H9 (cell line): Measurements from ENCODE around the gene KRTAP22-1. TPM values are rescaled to one million over a fixed set of nuclear protein-coding genes. Genes with fewer than 3 reads are reported as not detected.

ENCODE experiments used
- DNase-seq: peaks from one replicate; pipeline ENCODE4 v3.0.0-alpha.2; 2017
- H2AFZ ChIP-seq: one replicate; pipeline ENCODE4 v1.6.1; 2013; ENCODE audit warnings: mild to moderate bottlenecking, low read length, control low read depth, moderate library complexity
- H2AK5ac ChIP-seq: 2 replicates; pipeline ENCODE4 v1.6.1; 2013; ENCODE audit warnings: low read length, control low read depth, mixed read lengths; ENCODE audit not compliant: insufficient read length
- H2BK120ac ChIP-seq: one replicate; pipeline ENCODE4 v1.6.1; 2013; ENCODE audit warnings: low read depth, mild to moderate bottlenecking, low read length, control low read depth, inconsistent platforms; ENCODE audit not compliant: poor library complexity, severe bottlenecking
- H2BK12ac ChIP-seq: 2 replicates; pipeline ENCODE4 v1.6.1; 2013; ENCODE audit warnings: low read length, control low read depth, mixed read lengths, low read depth; ENCODE audit not compliant: insufficient read length
- H2BK15ac ChIP-seq: 2 replicates; pipeline ENCODE4 v1.6.1; 2013; ENCODE audit warnings: low read depth, low read length, control low read depth
- H2BK20ac ChIP-seq: one replicate; pipeline ENCODE4 v1.6.1; 2013; ENCODE audit warnings: low read depth, mild to moderate bottlenecking, low read length, control low read depth, inconsistent platforms; ENCODE audit not compliant: poor library complexity, severe bottlenecking
- H2BK5ac ChIP-seq: 2 replicates; pipeline ENCODE4 v1.6.1; 2013; ENCODE audit warnings: low read length, control low read depth, mixed read lengths; ENCODE audit not compliant: insufficient read length
- H3K14ac ChIP-seq: 2 replicates; pipeline ENCODE4 v1.6.1; 2013; ENCODE audit warnings: low read length, control low read depth; ENCODE audit not compliant: insufficient read depth
- H3K18ac ChIP-seq: 2 replicates; pipeline ENCODE4 v1.6.1; 2013; ENCODE audit warnings: low read depth, mild to moderate bottlenecking, mixed read lengths, low read length, control low read depth; ENCODE audit not compliant: insufficient read length
- H3K23ac ChIP-seq: 2 replicates; pipeline ENCODE4 v1.6.1; 2013; ENCODE audit warnings: low read length, control low read depth, mixed read lengths, low read depth; ENCODE audit not compliant: insufficient read length
- H3K23me2 ChIP-seq: 2 replicates; pipeline ENCODE4 v1.6.1; 2013; ENCODE audit warnings: low read depth, mild to moderate bottlenecking, mixed read lengths, low read length, control low read depth; ENCODE audit not compliant: insufficient read length, poor library complexity, severe bottlenecking
- H3K27ac ChIP-seq: 2 replicates; pipeline ENCODE4 v1.5.1; 2013; ENCODE audit warnings: low read length, control low read depth, mixed read lengths, low read depth; ENCODE audit not compliant: insufficient read length
- H3K27me3 ChIP-seq: 2 replicates; pipeline ENCODE4 v1.6.1; 2013; ENCODE audit warnings: low read length, control low read depth, inconsistent platforms; ENCODE audit not compliant: insufficient read depth
- H3K4ac ChIP-seq: 2 replicates; pipeline ENCODE4 v1.6.1; 2013; ENCODE audit warnings: low read depth, mild to moderate bottlenecking, control low read depth, inconsistent platforms, low read length, moderate library complexity
- H3K4me1 ChIP-seq: 2 replicates; pipeline ENCODE4 v1.6.1; 2013; ENCODE audit warnings: low read length, control low read depth, inconsistent platforms; ENCODE audit not compliant: insufficient read depth
- H3K4me2 ChIP-seq: 2 replicates; pipeline ENCODE4 v1.6.1; 2013; ENCODE audit warnings: low read length, control low read depth, mixed read lengths; ENCODE audit not compliant: insufficient read length, insufficient read depth
- H3K56ac ChIP-seq: 2 replicates; pipeline ENCODE4 v1.6.1; 2013; ENCODE audit warnings: low read depth, mild to moderate bottlenecking, mixed read lengths, low read length, control low read depth; ENCODE audit not compliant: insufficient read length
- H3K79me1 ChIP-seq: 2 replicates; pipeline ENCODE4 v1.6.1; 2013; ENCODE audit warnings: low read depth, mild to moderate bottlenecking, moderate library complexity, low read length, control low read depth, inconsistent platforms; ENCODE audit not compliant: insufficient read depth, poor library complexity, severe bottlenecking
- H3K79me2 ChIP-seq: 2 replicates; pipeline ENCODE4 v1.6.1; 2013; ENCODE audit warnings: low read length, control low read depth, inconsistent platforms; ENCODE audit not compliant: insufficient read depth
- H3K9ac ChIP-seq: 2 replicates; pipeline ENCODE4 v1.6.1; 2013; ENCODE audit warnings: low read length, control low read depth, mixed read lengths; ENCODE audit not compliant: insufficient read length; ENCODE audit errors: extremely low read depth
- H3K9me3 ChIP-seq: one replicate; pipeline ENCODE4 v1.6.1; 2013; ENCODE audit warnings: low read depth, low read length, inconsistent platforms; ENCODE audit not compliant: control insufficient read depth
- H3T11ph ChIP-seq: one replicate; pipeline ENCODE4 v1.6.1; 2013; ENCODE audit warnings: mild to moderate bottlenecking, low read length, control low read depth, inconsistent platforms
- H4K20me1 ChIP-seq: one replicate; pipeline ENCODE4 v1.6.1; 2013; ENCODE audit not compliant: control insufficient read depth, insufficient read length, insufficient read depth
- H4K5ac ChIP-seq: 2 replicates; pipeline ENCODE4 v1.6.1; 2013; ENCODE audit warnings: low read depth, mild to moderate bottlenecking, mixed read lengths, low read length, control low read depth; ENCODE audit not compliant: insufficient read length
- H4K8ac ChIP-seq: replicated peaks from 2 replicates; pipeline ENCODE4 v1.6.1; 2013; ENCODE audit warnings: low read length, control low read depth, mixed read lengths, low read depth; ENCODE audit not compliant: insufficient read length
- H4K91ac ChIP-seq: 2 replicates; pipeline ENCODE4 v1.6.1; 2013; ENCODE audit warnings: low read depth, mild to moderate bottlenecking, moderate library complexity, mixed read lengths, low read length, control low read depth; ENCODE audit not compliant: insufficient read length
- H3K27ac Mint-ChIP-seq, 3 experiments: 2 replicates in 2 of 3; 3 replicates in 1 of 3; pipeline ENCODE4 v1.8.0; 2020 to 2021; ENCODE audit warnings: mixed read lengths in 3 of 3, mild to moderate bottlenecking in 1 of 3, moderate library complexity in 1 of 3
- H3K27me3 Mint-ChIP-seq: 2 replicates; pipeline ENCODE4 v1.8.0; 2021; ENCODE audit warnings: low read depth, mild to moderate bottlenecking, moderate library complexity, mixed read lengths
- H3K36me3 Mint-ChIP-seq, 3 experiments: 2 replicates in 2 of 3; 3 replicates in 1 of 3; pipeline ENCODE4 v1.8.0; 2020 to 2021; ENCODE audit warnings: low read depth in 3 of 3, mixed read lengths in 3 of 3; ENCODE audit not compliant: insufficient read depth in 1 of 3
- H3K4me1 Mint-ChIP-seq, 2 experiments: 2 replicates each; pipeline ENCODE4 v1.8.0; 2020; ENCODE audit warnings: mixed read lengths in 2 of 2
- H3K4me3 Mint-ChIP-seq, 2 experiments: 2 replicates in 1 of 2; 3 replicates in 1 of 2; pipeline ENCODE4 v1.8.0; 2020 to 2021; ENCODE audit warnings: mild to moderate bottlenecking in 2 of 2, mixed read lengths in 2 of 2, moderate library complexity in 1 of 2
- H3K9me3 Mint-ChIP-seq, 2 experiments: 2 replicates in 1 of 2; 3 replicates in 1 of 2; pipeline ENCODE4 v1.8.0; 2020; ENCODE audit warnings: mild to moderate bottlenecking in 2 of 2, mixed read lengths in 2 of 2, moderate library complexity in 1 of 2
- CTCF ChIP-seq: fragments of 200-600 bp; sonication (generic); conservative IDR thresholded peaks from 3 replicates; pipeline ENCODE4 v1.8.0; 2021; ENCODE audit warnings: antibody characterized with exemption, mild to moderate bottlenecking
- WGBS: extraction: QIAGEN DNeasy Blood & Tissue Kit; methylation state at CpG from one replicate; pipeline ENCODE4 v1.1.7; 2013; ENCODE audit warnings: missing lambda C conversion rate, low lambda C conversion rate, mixed read lengths; ENCODE audit not compliant: insufficient read length; ENCODE audit errors: extremely low coverage; 5-methylcytosine and 5-hydroxymethylcytosine counted together
- total RNA-seq: library from RNA; stranded (reverse); gene quantifications from 2 replicates; pipeline ENCODE4 v1.2.1, GENCODE V29; 2021

The KRTAP22-1 gene
- total RNA-seq, 1 experiment from 2014 or later = not detected

DNA sequence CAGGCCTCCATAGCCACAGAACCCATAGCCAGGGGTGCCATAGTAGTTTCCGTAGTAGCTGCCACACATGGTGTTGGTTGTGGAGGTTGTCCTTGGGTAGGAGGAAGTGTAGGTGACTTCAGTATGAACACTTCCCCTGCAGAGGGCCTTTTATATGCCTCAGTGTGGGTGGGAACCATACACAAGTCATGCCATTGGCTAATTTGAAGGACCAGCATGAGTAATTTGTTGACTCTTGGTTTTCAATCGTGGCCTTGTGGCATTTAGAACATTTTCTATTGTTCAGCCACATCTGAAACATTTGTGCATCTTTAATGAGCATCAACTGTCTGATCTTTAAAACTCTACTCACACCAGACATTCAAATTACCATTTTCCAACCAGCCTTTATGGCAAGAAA is 12.9 kb downstream of the KRTAP22-1 start, which contains the start of gene KRTAP6-1:
Gene KRTAP6-1 (minus strand): TSS at position 95 of the 400 bp plus-strand sequence. CDS start 26 bp downstream, at position 69.
- Histone ChIP-seq H3K4ac (no peak within 1 kb of the TSS), H2BK20ac (no peak within 1 kb of the TSS), H2BK120ac (no peak within 1 kb of the TSS), H3K23ac (no peak within 1 kb of the TSS), H3K27ac (no peak within 1 kb of the TSS), H3K4me1 (no peaks in the 10 kb centered on the region), H3T11ph (no peak within 1 kb of the TSS), H3K79me2 (no peaks in the 10 kb centered on the region), H3K18ac (no peak within 1 kb of the TSS), H3K9me3 (no peaks in the 10 kb centered on the region), H3K56ac (no peak within 1 kb of the TSS), H4K8ac (no peak within 1 kb of the TSS), H3K23me2 (no peaks in the 10 kb centered on the region), H2BK5ac (no peak within 1 kb of the TSS), H4K91ac (no peak within 1 kb of the TSS), H2BK15ac (no peak within 1 kb of the TSS), H4K20me1 (no peaks in the 10 kb centered on the region), H2AK5ac (no peak within 1 kb of the TSS), H3K9ac (no peak within 1 kb of the TSS), H3K27me3 (no peaks in the 10 kb centered on the region), H3K4me2 (no peak within 1 kb of the TSS), H3K79me1 (no peaks in the 10 kb centered on the region), H3K14ac (no peak within 1 kb of the TSS), H4K5ac (no peak within 1 kb of the TSS), H2AFZ (no peak within 1 kb of the TSS), H2BK12ac (no peak within 1 kb of the TSS)
- H3K27me3 Mint-ChIP-seq = no peaks in the 10 kb centered on the region; the same call in none of the 2 replicates
- H3K27ac Mint-ChIP-seq = no peak within 1 kb of the TSS
- WGBS = no CpG with 5 or more reads among the region's 2 CpGs
- H3K9me3 Mint-ChIP-seq = peaks cover 3 to 36% of the 10 kb centered on the region in 2 experiments; a peak in 4 of 5 replicates
- no peaks in the 10 kb centered on the region for H3K4me1 Mint-ChIP-seq
- DNase-seq = no peak
- no peak within 1 kb of the TSS for H3K4me3 Mint-ChIP-seq
- peaks cover 0 to 17% (median 5%) of the 10 kb centered on the region in 3 experiments; a peak in 5 of 7 replicates for H3K36me3 Mint-ChIP-seq
- TF ChIP-seq CTCF = no peak
